NB4 (cell line): ENCODE measurements around the gene EDEM3.

Experiments
- CTCF ChIP-seq: IDR thresholded peaks from one replicate; pipeline ENCODE4 v1.5.1; 2012; ENCODE audit warnings: low read depth, low read length
- MAX ChIP-seq: IDR thresholded peaks from 2 replicates; pipeline ENCODE4 v1.6.1; 2011; ENCODE audit warnings: low read depth, low read length

DNA sequence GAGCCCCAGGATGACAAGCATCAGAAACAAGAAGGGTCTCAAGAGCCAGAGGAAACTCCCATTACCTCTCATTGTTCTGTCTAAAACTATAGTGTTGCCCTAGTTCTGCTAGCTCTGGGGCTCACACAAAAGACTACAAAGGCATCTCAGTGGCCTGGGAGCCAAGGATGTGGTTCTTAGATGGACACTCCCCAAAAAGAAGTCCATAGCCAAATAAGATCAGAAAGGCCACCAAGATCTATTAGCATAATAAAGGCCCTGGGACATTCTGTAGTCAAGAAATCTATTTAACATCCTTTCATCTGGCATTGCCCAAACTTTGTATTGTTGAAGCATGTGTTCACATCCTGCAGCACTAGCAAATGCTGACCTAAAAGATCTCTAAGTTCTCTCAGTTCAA is 99.5 kb downstream of the EDEM3 start:
- TF ChIP-seq CTCF: no peak
- TF ChIP-seq MAX: no peak
